H1 (cell line): ENCODE measurements around the gene RPS18. TPM values are rescaled to one million over a fixed set of nuclear protein-coding genes. Genes with fewer than 3 reads are reported as not detected.
A peak's percentile ranks its signal among the peaks of the same experiment; 100 is the strongest.

Source experiments
- CHD7 ChIP-seq: fragments of 300-600 bp; sonication (generic); IDR thresholded peaks from 2 replicates; pipeline ENCODE4 v1.7.1; 2012; ENCODE audit warnings: low read length, moderate library complexity, mild to moderate bottlenecking, inconsistent platforms; ENCODE audit not compliant: insufficient replicate concordance
- JUND ChIP-seq: IDR thresholded peaks from 2 replicates; pipeline ENCODE4 v1.6.1; 2011; ENCODE audit warnings: mild to moderate bottlenecking, improper control_type of control experiment, low read length
- polyA plus RNA-seq, 7 experiments: library from polyadenylated mRNA; depleted of rRNA in 3 of 7; stranded (reverse) in 5 of 7; unstranded in 2 of 7; fragments of >200 nt in 5 of 7; fragments of 200-250 nt in 2 of 7; gene quantifications; 1 replicate in 5 of 7; 2 replicates in 1 of 7; 4 replicates in 1 of 7; pipeline versions ENCODE4 v1.2.1 to v1.2.3, GENCODE V29; 2011 to 2013; ENCODE audit warnings: missing spikeins in 2 of 7, mixed read lengths in 2 of 7
- total RNA-seq: library from RNA; stranded (reverse); fragmentation: NEBNext Ultra II Directional; extraction: Animal tissue kit (Norgen Biotek cat#: 25700); gene quantifications from 2 replicates; pipeline ENCODE4 v1.2.1, GENCODE V29; 2021

The RPS18 gene
- total and polyA plus RNA-seq, 2 of the 8 experiments (the other 6 are each of a cell fraction or from before 2014, with no cell fraction given), result 2,796 to 7,099 TPM

- TF ChIP-seq CHD7 (peak; percentile 17), JUND (peak; percentile 42; the same call in 1 of the 2 replicates)
These were observed 45.3 kb upstream of the RPS18 start (continued) for GRCh38 chr6:33226503-33227120.
